H1 (cell line): ENCODE results near the gene EGLN3. TPM values are rescaled to one million over a fixed set of nuclear protein-coding genes. Genes with fewer than 3 reads are reported as not detected.

Source experiments
- ASH2L ChIP-seq: fragments of 200-600, 300-600 bp; sonication (generic); IDR thresholded peaks from one replicate; pipeline ENCODE4 v1.7.1; 2017; ENCODE audit warnings: low read length
- HDAC2 ChIP-seq, 2 experiments: fragments of 300-600 bp in 1 of 2; sonication (generic) in 1 of 2; IDR thresholded peaks; 2 replicates each; pipeline ENCODE4 v1.6.1; 2011 to 2012; ENCODE audit warnings: low read depth in 2 of 2, low read length in 2 of 2, mild to moderate bottlenecking in 2 of 2, moderate library complexity in 2 of 2, borderline replicate concordance in 1 of 2, inconsistent platforms in 1 of 2
- JUN ChIP-seq: IDR thresholded peaks from 2 replicates; pipeline ENCODE4 v1.6.1; 2011; ENCODE audit warnings: low read depth, mild to moderate bottlenecking, improper control_type of control experiment, low read length
- KDM1A ChIP-seq: fragments of 200-600, 300-600 bp; sonication (generic); IDR thresholded peaks from 2 replicates; pipeline ENCODE4 v1.7.1; 2016; ENCODE audit warnings: mild to moderate bottlenecking, low read length, borderline replicate concordance
- MAFK ChIP-seq: IDR thresholded peaks from 2 replicates; pipeline ENCODE4 v1.6.1; 2012; ENCODE audit warnings: low read depth, mild to moderate bottlenecking, improper control_type of control experiment, low read length
- NANOG ChIP-seq: IDR thresholded peaks from 2 replicates; pipeline ENCODE4 v1.6.1; 2011; ENCODE audit warnings: low read length, low read depth, mild to moderate bottlenecking, inconsistent platforms; ENCODE audit not compliant: insufficient read depth, poor library complexity, severe bottlenecking
- RBBP5 ChIP-seq: IDR thresholded peaks from 2 replicates; pipeline ENCODE4 v1.7.1; 2012; ENCODE audit warnings: low read depth, mild to moderate bottlenecking, inconsistent platforms, low read length, moderate library complexity, borderline replicate concordance
- RNF2 ChIP-seq: fragments of 200-900, 300-1000 bp; sonication (generic); IDR thresholded peaks from 2 replicates; pipeline ENCODE4 v1.7.1; 2016; ENCODE audit warnings: borderline replicate concordance, low read depth, mild to moderate bottlenecking, antibody characterized with exemption, low read length; ENCODE audit not compliant: poor library complexity, severe bottlenecking; ENCODE audit errors: missing control alignments
- RXRA ChIP-seq: IDR thresholded peaks from 2 replicates; pipeline ENCODE4 v1.6.1; 2011; ENCODE audit warnings: low read depth, mild to moderate bottlenecking, low read length, moderate library complexity; ENCODE audit not compliant: insufficient read depth
- SP4 ChIP-seq: IDR thresholded peaks from 2 replicates; pipeline ENCODE4 v1.6.1; 2012; ENCODE audit warnings: low read length, inconsistent platforms
- TBP ChIP-seq: IDR thresholded peaks from 2 replicates; pipeline ENCODE4 v1.6.1; 2011; ENCODE audit warnings: low read depth, low read length, improper control_type of control experiment
- TEAD4 ChIP-seq: IDR thresholded peaks from 2 replicates; pipeline ENCODE4 v1.6.1; 2012; ENCODE audit warnings: low read depth, low read length, inconsistent platforms, mixed read lengths
- polyA plus RNA-seq, 7 experiments: library from polyadenylated mRNA; depleted of rRNA in 3 of 7; stranded (reverse) in 5 of 7; unstranded in 2 of 7; fragments of >200 nt in 5 of 7; fragments of 200-250 nt in 2 of 7; gene quantifications; 1 replicate in 5 of 7; 2 replicates in 1 of 7; 4 replicates in 1 of 7; pipeline versions ENCODE4 v1.2.1 to v1.2.3, GENCODE V29; 2011 to 2013; ENCODE audit warnings: missing spikeins in 2 of 7, mixed read lengths in 2 of 7
- total RNA-seq: library from RNA; stranded (reverse); fragmentation: NEBNext Ultra II Directional; extraction: Animal tissue kit (Norgen Biotek cat#: 25700); gene quantifications from 2 replicates; pipeline ENCODE4 v1.2.1, GENCODE V29; 2021

EGLN3 gene
- total and polyA plus RNA-seq, 2 of the 8 experiments (the other 6 are each of a cell fraction or from before 2014, with no cell fraction given) = 10.6 to 27.3 TPM

DNA sequence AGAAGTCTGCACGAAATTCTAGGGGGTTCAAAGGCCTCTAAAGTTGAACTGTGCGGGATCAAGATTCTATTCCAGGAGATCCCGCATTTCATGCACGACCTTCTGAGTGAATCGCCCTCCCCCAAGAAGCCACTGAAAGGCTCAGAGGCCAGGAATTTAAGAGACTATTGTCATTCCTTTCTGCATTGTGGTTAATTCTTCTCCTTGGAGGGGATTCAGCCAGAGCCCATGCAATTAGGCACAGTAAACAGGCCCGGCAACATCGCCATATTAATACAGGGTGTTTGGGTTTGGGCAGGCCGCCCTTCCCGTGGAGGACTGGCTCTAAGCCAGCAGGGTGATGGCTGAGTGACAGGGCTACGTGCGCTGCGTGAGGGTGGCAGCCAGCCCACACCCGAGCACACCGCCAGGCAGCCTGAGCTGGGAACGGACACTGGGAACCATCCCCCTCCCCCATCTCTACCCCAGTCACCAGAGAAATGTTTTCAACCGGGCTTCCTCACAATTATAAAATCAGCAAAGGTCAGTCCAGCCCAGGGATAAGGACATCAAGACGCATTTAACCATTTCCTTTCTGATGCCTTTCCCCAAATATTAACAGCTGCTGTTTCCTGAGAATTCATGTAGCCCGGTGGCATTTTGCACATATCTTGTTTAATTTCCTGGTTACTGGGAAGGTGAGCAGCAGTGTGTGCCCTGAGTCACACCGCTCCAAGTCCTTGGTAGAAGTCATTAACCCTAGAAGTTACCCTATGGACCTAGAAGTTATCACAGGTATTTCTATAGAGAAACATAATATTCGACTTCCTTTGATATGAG, 12.5 kb downstream of the EGLN3 start (continued):
- TF ChIP-seq KDM1A (peak; percentile 93; the same call in 1 of the 2 replicates), NANOG (no peak), RNF2 (no peak), MAFK (no peak), SP4 (no peak), JUN (no peak), TBP (no peak), TEAD4 (peak; percentile 70), RXRA (no peak), HDAC2 (IDR thresholded peaks at IDR 0.05; ENCODE audit: borderline replicate concordance in 1 of 2, low read depth in 2 of 2, low read length in 2 of 2) (0 out of 4 replicates have a peak, but pooled peaks of 1 of the 2 experiments have one; percentile 30), ASH2L (peak; percentile 98), RBBP5 (peak; percentile 99)
